Karpas-422 (cell line): ENCODE results near the gene SLC16A4. TPM values are rescaled to one million over a fixed set of nuclear protein-coding genes. Genes with fewer than 3 reads are reported as not detected.
"Not testable (repeated sequence)": the region's sequence is repeated elsewhere in the genome, so short reads cannot be mapped to it uniquely, and the experiment has no call there.

Source experiments
- DNase-seq: peaks from one replicate; pipeline ENCODE4 v3.0.0-alpha.2; 2015
- H2AFZ ChIP-seq: fragments of 200-600 bp; sonication (generic); 2 replicates; pipeline ENCODE4 v1.6.1; 2014; ENCODE audit warnings: antibody characterized with exemption, low read length, mixed read lengths
- H3K27ac ChIP-seq: fragments of 200-600 bp; sonication (generic); 2 replicates; pipeline ENCODE4 v1.5.1; 2014; ENCODE audit warnings: mild to moderate bottlenecking, low read length, moderate library complexity
- H3K27me3 ChIP-seq: fragments of 200-600 bp; sonication (generic); 2 replicates; pipeline ENCODE4 v1.6.1; 2014; ENCODE audit warnings: low read length, mixed read lengths
- H3K36me3 ChIP-seq: fragments of 200-600 bp; sonication (generic); 2 replicates; pipeline ENCODE4 v1.6.1; 2014; ENCODE audit warnings: low read length, mixed read lengths; ENCODE audit not compliant: insufficient read depth
- H3K4me1 ChIP-seq: fragments of 200-600 bp; sonication (generic); 2 replicates; pipeline ENCODE4 v1.6.1; 2014; ENCODE audit warnings: mild to moderate bottlenecking, low read length, mixed read lengths
- H3K4me2 ChIP-seq: fragments of 200-600 bp; sonication (generic); 2 replicates; pipeline ENCODE4 v1.6.1; 2014; ENCODE audit warnings: low read length, low read depth, mild to moderate bottlenecking; ENCODE audit not compliant: poor library complexity, severe bottlenecking
- H3K4me3 ChIP-seq: fragments of 200-600 bp; sonication (generic); 2 replicates; pipeline ENCODE4 v1.5.1; 2014; ENCODE audit warnings: mild to moderate bottlenecking, antibody characterized with exemption, low read length, mixed read lengths
- H3K79me2 ChIP-seq: fragments of 200-600 bp; sonication (generic); 2 replicates; pipeline ENCODE4 v1.6.1; 2014; ENCODE audit warnings: mild to moderate bottlenecking, low read length, mixed read lengths
- H3K9ac ChIP-seq: fragments of 200-600 bp; sonication (generic); 2 replicates; pipeline ENCODE4 v1.6.0; 2014; ENCODE audit warnings: low read length
- H3K9me2 ChIP-seq: fragments of 200-600 bp; sonication (generic), shearing (Covaris generic); replicated peaks from 2 replicates; pipeline ENCODE4 v1.6.0; 2014; ENCODE audit warnings: mild to moderate bottlenecking, low read length, moderate library complexity; ENCODE audit not compliant: insufficient read depth
- H3K9me3 ChIP-seq: fragments of 300-700, 200-600 bp; sonication (generic); 2 replicates; pipeline ENCODE4 v1.6.1; 2014; ENCODE audit warnings: low read length, mixed read lengths
- H4K20me1 ChIP-seq: fragments of 200-600 bp; sonication (generic); 2 replicates; pipeline ENCODE4 v1.6.1; 2014; ENCODE audit warnings: mild to moderate bottlenecking, antibody characterized with exemption, low read length, low read depth; ENCODE audit not compliant: insufficient read depth
- total RNA-seq: library from RNA; depleted of rRNA; stranded (reverse); fragments of >200 nt; shearing (Covaris generic); gene quantifications from 2 replicates; pipeline ENCODE4 v1.2.3, GENCODE V29; 2014; ENCODE audit warnings: low replicate concordance; rRNA removed

The SLC16A4 gene
- 51.4 and 116 TPM in 2 replicates for total RNA-seq

DNA sequence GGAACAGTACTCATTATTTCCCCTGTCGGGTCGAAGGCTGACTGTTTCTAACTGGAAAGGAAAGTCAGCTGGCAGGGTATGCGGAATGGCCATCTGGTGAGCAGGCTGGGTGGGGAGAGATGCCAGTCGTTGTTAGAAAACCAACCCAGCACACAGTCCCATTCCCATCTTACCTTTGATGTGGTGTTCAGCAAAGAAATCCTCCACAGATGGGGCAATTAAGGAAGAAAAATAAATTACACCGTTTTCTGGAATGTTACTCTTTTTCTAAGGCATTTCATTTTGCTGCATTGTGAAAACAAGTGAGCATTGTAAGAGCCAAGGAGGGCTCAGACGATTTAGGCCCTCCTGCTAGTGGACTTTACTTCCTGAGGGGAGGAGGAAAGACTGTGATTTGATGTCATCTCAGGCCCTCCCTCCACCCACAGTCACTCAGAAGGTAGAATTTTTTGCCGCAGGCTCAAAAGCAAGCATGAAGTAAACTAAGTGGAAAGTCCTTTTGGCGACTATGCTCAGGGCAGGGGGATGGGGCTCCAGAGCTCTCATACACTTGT is at the start of gene SLC16A4:
Gene SLC16A4, minus strand, starts transcription at position 335 of the 554 bp plus-strand sequence. CDS start 1,703 bp downstream, outside the sequence.
- Histone ChIP-seq H4K20me1 (no peaks in the 10 kb centered on the region), H3K4me2 (peak within 1 kb of the TSS; percentile 75), H3K9me3 (no peaks in the 10 kb centered on the region), H3K9ac (peak within 1 kb of the TSS; percentile 63), H2AFZ (no peak within 1 kb of the TSS), H3K9me2 (no peaks in the 10 kb centered on the region), H3K4me1 (peaks cover 78% of the 10 kb centered on the region), H3K27ac (peak within 1 kb of the TSS; percentile 99), H3K27me3 (no peaks in the 10 kb centered on the region), H3K79me2 (peaks cover 33% of the 10 kb centered on the region), H3K36me3 (peaks cover 45% of the 10 kb centered on the region), H3K4me3 (peak within 1 kb of the TSS; percentile 64)
- peak; percentile 72 for DNase-seq

DNA sequence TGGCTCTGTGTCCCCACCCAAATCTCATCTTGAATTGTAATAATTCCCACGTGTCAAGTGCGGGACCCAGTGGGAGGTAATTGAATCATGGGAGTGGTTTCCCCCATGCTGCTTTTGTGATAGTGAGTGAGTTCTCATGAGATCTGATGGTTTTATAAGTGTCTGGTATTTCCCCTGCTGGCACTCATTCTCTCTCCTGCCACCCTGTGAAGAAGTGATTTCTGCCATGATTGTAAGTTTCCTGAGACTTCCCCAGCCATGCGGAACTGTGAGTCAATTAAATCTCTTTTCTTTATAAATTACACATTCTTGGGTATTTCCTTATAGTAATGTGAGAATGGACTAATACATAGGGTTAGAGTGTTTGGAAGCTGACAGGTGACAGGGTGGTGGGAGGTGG is 49.0 kb upstream of the SLC16A4 start:
- H3K4me1 ChIP-seq, H3K9me3 ChIP-seq, DNase-seq, H3K27ac ChIP-seq, H3K79me2 ChIP-seq, H3K27me3 ChIP-seq, H2AFZ ChIP-seq, H4K20me1 ChIP-seq, H3K9me2 ChIP-seq, H3K4me3 ChIP-seq, H3K9ac ChIP-seq, H3K36me3 ChIP-seq, H3K4me2 ChIP-seq: not testable (repeated sequence)

DNA sequence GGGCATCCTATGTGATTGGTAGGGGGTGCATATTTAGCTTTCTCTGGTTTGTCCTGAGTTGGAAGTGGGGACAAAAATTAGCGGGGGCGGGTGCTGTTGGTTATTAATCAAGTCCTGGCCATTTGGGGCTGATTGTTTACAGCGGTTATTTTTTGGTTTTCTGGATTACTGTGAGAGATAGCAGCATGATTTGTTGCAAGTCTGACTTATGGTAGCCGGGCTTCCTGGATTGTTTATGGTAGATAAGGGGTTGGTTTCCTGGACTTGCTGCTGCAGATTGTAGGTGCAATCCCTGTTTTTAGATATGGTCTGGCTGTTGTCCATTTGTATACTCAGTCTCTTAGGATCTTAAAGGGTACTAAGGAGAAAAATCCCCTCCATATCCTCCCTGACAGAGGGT is 48.1 kb upstream of the SLC16A4 start:
- DNase-seq = no peak
- no peaks in the 10 kb centered on the region for H3K4me1 ChIP-seq
- H3K4me2 ChIP-seq = no peak overlapping the region
- H3K79me2 ChIP-seq = no peaks in the 10 kb centered on the region
- H3K36me3 ChIP-seq = no peaks in the 10 kb centered on the region
- no peak overlapping the region for H3K4me3 ChIP-seq
- no peaks in the 10 kb centered on the region for H4K20me1 ChIP-seq
- H3K9me2 ChIP-seq = no peaks in the 10 kb centered on the region
- H3K27ac ChIP-seq = no peak overlapping the region
- H3K27me3 ChIP-seq = no peaks in the 10 kb centered on the region
- no peak overlapping the region for H3K9ac ChIP-seq
- no peak overlapping the region for H2AFZ ChIP-seq
- no peaks in the 10 kb centered on the region for H3K9me3 ChIP-seq

DNA sequence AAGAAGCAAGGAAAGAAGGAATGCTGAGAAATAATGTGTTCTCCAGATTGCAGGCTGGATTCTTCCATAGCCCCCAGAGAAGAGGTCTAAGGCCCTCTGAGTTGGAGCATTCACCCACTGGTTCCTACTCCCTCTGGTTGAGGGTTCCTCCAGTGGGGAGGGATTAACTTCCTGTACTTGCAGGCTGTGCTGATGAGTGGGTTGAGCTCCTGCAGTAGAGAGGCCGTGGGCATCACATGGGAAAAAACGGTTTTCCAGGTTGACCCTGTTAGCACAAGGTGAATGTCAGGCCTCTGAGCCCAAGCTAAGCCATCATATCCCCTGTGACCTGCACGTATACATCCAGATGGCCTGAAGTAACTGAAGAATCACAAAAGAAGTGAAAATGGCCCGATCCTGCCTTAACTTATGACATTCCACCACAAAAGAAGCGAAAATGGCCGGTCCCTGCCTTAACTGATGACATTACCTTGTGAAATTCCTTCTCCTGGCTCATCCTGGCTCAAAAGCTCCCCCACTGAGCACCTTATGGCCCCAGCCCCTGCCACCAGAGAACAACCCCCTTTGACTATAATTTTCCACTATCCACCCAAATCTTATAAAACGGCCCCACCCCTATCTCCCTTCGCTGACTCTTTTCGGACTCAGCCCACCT is 46.9 kb upstream of the SLC16A4 start:
- not testable (repeated sequence) for DNase-seq, H2AFZ ChIP-seq, H3K9me2 ChIP-seq, H3K79me2 ChIP-seq, H3K27me3 ChIP-seq, H3K4me3 ChIP-seq, H3K9me3 ChIP-seq, H4K20me1 ChIP-seq, H3K36me3 ChIP-seq, H3K27ac ChIP-seq, H3K4me1 ChIP-seq, H3K9ac ChIP-seq, H3K4me2 ChIP-seq

DNA sequence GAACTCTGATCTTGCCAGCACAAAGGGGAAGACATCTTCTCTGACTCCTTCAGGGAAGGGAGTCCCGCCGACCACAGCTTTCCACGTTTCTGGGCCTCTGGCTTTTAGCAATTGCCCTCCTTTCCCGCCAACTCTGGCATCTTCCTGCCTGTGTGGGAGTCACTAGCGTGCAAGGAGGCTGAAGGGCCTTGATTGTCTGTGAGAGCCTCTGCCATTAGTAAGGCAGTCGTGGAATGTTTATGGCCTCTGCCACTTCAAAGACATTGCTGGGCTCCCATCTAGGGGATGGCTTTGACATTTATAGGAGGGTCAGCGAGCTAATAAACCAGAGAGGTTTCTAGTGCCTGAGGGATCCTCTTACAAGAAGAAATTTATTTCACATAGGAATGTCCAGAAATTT is 45.8 kb upstream of the SLC16A4 start:
- no peaks in the 10 kb centered on the region for H3K79me2 ChIP-seq
- H4K20me1 ChIP-seq = no peaks in the 10 kb centered on the region
- no peaks in the 10 kb centered on the region for H3K36me3 ChIP-seq
- peaks cover 3% of the 10 kb centered on the region; the same call in 1 of the 2 replicates for H3K4me1 ChIP-seq
- no peak overlapping the region for H3K27ac ChIP-seq
- no peak overlapping the region for H3K9ac ChIP-seq
- no peak overlapping the region for H3K4me3 ChIP-seq
- no peaks in the 10 kb centered on the region for H3K9me2 ChIP-seq
- no peak overlapping the region for H2AFZ ChIP-seq
- no peak overlapping the region for H3K4me2 ChIP-seq
- DNase-seq = no peak
- no peaks in the 10 kb centered on the region for H3K27me3 ChIP-seq
- no peaks in the 10 kb centered on the region for H3K9me3 ChIP-seq

DNA sequence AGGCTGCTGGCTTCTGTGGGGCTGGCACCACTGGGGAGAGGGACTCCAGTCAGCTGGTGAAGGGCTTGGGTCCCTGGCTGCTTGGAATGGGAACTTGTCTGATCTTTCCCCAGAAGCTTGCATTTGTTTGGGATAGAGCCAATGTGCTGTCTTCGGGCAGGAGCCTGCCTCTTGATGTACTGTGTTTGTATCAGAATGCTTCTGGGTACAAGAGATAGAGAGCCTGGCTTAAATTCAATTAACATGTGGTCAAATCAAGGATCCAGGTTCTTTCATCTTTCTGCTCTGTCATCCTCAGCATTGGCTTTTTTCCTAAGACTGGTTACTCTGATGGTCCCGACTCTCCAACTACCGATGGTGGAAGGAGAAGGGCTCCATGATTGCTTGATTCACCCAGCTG is 44.1 kb upstream of the SLC16A4 start:
- no peaks in the 10 kb centered on the region for H3K9me2 ChIP-seq
- no peaks in the 10 kb centered on the region for H4K20me1 ChIP-seq
- peaks cover 11% of the 10 kb centered on the region for H3K4me1 ChIP-seq
- H3K27me3 ChIP-seq = no peaks in the 10 kb centered on the region
- H3K79me2 ChIP-seq = no peaks in the 10 kb centered on the region
- no peak overlapping the region for H3K27ac ChIP-seq
- H3K9me3 ChIP-seq = no peaks in the 10 kb centered on the region
- DNase-seq = no peak
- no peaks in the 10 kb centered on the region for H3K36me3 ChIP-seq
- H3K4me3 ChIP-seq = no peak overlapping the region
- H3K9ac ChIP-seq = no peak overlapping the region
- no peak overlapping the region for H2AFZ ChIP-seq
- H3K4me2 ChIP-seq = no peak overlapping the region

DNA sequence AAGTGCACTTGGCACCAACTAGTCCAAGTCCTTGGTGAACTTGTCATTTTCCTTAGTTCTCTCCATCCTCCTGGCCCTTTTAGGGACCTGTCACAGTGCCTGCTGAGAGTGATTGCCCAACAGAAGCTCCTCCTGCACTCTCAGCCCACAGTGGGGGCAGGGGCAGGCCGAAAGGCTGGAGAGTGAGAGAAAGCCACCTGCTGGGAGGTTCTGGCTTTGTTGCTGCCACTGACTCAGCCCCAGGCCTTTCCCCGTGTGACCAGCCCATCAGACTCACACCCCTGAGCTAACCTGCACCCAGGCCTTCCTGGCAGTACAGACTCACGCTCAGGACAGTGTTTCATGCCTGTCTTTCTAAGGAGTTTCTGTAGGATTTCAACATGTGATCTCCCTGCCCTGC is 43.0 kb upstream of the SLC16A4 start:
- H3K27ac ChIP-seq = no peak overlapping the region
- no peaks in the 10 kb centered on the region for H4K20me1 ChIP-seq
- peaks cover 11% of the 10 kb centered on the region for H3K4me1 ChIP-seq
- H3K27me3 ChIP-seq = no peaks in the 10 kb centered on the region
- no peak overlapping the region for H3K4me3 ChIP-seq
- no peaks in the 10 kb centered on the region for H3K9me2 ChIP-seq
- no peak overlapping the region for H2AFZ ChIP-seq
- no peaks in the 10 kb centered on the region for H3K9me3 ChIP-seq
- DNase-seq = peak; percentile 75
- H3K36me3 ChIP-seq = no peaks in the 10 kb centered on the region
- H3K79me2 ChIP-seq = no peaks in the 10 kb centered on the region
- no peak overlapping the region for H3K4me2 ChIP-seq
- no peak overlapping the region for H3K9ac ChIP-seq

DNA sequence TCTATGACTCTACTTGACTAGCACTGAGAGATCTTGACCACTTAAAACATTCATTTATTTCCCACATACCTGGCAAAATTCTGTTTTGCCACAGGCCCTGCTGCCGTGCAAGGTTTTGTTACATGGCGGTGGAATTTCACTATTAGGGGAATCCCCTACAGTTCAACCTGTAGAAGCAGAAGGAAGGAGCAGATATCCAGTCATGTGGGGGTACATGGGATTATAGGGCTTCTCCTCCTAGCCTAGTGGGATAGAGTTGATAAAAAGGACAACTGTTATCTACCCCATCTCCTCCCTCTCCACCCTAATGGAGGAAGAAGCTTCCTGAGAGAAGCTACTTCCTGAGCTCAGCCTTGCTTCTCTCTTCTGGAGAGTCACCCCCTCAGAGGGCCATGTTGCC is 42.4 kb upstream of the SLC16A4 start:
- no peak overlapping the region for H3K4me2 ChIP-seq
- H2AFZ ChIP-seq = no peak overlapping the region
- peaks cover 11% of the 10 kb centered on the region for H3K4me1 ChIP-seq
- no peaks in the 10 kb centered on the region for H3K9me3 ChIP-seq
- no peaks in the 10 kb centered on the region for H4K20me1 ChIP-seq
- no peak overlapping the region for H3K9ac ChIP-seq
- H3K27me3 ChIP-seq = no peaks in the 10 kb centered on the region
- no peaks in the 10 kb centered on the region for H3K36me3 ChIP-seq
- no peaks in the 10 kb centered on the region for H3K79me2 ChIP-seq
- DNase-seq = no peak
- H3K9me2 ChIP-seq = no peaks in the 10 kb centered on the region
- H3K4me3 ChIP-seq = no peak overlapping the region
- H3K27ac ChIP-seq = no peak overlapping the region
